ENCODE data around the gene MINDY4B.

The MINDY4B gene

DNA sequence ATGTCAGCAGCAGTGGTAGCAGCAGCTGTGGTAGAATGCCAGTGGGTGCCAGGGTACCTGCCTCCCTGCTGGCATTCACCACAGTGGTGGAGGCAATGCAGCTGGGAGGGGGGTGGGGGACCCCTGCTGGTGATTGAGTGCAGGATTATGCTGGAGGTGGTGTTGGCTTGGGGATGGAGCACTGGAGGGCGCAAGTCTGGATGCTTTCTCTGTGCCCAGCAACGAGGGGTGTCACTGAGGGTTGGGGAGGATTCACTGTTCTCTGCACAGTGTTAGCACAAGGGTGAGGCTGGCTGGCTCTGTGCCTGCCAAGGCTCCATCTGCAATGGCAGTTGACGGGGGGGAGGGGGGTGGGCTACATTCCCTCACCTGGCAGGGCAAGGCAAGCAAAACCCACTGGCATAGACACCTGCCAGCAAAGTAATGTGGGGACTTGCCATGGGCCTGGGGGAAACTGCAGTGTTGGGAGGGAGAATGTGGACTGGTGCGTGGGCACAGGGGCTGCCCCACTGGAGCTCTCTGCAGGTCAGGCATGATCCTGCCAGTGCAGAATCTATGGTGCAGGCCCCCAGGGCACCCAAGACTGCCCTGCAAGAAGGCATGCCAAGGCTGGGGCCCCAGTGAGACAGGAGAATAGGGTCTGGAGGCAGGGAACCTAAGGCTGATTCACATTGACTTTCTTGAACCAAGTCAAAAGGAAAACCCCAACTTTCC, 64.3 kb downstream of the MINDY4B start:
- no peak for DNase-seq

GRCh38 chr3:150830745-150831144, 74.5 kb downstream of the MINDY4B start:
- no peak for DNase-seq

- no peak for DNase-seq
Observed at GRCh38 chr3:150830094-150830681, 75.1 kb downstream of the MINDY4B start.

DNA sequence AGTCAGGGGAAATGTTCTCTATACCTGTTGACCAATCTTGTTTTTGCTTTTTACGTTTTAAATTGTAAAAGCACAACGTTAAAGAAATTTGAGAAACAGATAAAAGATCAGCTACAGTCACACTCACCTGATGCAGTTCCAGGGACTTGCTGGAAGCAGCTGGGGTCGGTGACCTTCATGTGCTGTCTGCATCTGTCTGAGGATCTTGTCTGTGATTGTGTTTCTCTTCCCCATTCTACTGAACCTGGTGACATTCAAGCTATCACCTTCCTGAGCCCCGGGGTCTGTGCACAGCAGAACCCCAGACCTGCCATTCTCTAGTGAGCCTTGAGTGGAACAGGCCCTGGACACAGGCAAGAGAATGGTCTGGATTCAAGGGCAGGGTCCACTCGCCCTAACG, 75.8 kb downstream of the MINDY4B start:
- DNase-seq, result no peak

DNA sequence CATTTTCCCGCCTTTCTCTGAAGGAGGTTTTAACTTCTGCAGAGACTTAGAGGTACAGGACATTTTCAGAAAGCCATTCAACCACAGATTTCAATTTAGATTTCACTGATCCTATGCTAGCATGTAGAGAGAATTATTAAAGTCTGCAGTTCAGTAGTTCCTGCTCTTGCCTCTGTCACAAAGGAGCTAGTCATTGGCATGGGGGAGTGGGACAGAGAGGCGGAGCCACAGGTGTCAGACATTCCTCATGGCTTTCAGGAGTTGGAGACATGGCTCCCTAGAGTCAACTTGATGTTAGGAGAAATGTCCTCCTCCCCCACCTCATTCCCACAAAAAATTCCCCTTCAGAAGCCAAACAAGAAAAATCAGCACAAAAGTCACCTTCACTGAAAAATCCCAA, 76.2 kb downstream of the MINDY4B start:
- DNase-seq, result no peak

GRCh38 chr3:150828261-150828660, 77.0 kb downstream of the MINDY4B start:
- no peak for DNase-seq

DNA sequence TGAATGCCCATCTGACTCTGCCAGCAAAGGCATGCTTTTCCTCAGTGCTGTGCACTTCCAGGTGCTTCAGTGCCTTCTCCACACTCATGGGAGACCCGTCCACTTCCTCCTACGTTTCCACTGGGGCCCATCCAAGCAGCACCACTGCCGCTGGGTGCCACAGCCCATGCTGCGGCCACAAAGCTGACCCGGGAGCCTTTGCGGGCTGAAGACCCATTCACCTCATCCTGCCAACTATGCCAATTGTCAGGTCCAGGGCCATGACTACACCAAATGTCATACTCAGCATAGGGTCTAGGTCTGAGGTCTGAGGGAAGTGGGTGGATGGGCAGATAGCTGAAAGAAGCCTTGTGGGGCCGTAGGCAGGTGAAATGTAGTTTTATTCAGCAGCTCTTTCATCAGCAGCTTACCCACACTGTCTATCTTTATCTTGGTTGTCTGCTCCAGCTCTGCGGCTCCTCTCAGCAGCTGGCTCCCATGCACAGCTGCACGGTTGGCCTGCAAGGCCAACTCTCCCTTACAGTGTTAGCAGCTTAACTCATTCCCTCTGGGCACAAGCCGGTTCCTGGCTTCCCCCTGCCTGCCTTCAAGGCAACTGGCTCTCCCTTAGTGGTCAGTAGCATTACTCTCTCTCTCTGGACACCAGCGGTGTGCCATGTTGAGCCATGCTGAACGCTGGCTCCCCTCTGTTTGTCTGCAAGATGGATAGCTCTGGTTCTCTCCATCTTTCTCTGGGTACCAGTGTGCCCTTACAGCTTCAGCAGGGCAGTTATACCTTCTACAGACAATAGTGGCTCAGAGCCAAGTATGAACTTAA, 78.6 kb downstream of the MINDY4B start:
- no peak for DNase-seq

GRCh38 chr3:150825916-150826377, 79.3 kb downstream of the MINDY4B start:
- no peak for DNase-seq

GRCh38 chr3:150825192-150825915, 79.9 kb downstream of the MINDY4B start:
- DNase-seq, result no peak

DNA sequence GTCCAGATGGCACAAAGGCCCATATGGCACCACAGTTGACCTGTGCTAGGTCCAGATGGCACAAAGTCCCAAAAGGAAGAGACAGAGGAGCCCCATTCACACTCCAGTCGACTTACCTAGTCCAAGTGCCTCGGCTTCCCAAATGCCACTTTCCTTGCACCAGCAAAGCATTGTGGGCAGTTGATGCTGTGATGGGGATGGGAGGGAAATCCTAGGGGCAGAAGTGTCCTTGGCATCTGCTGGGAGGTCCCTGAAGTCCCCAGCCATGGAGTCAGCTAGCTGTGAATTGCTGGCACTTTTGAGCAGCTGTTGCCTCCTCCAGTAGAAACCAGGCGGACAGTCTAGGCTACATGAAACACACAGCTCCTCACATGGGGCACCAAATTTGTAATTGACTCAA, 82.0 kb downstream of the MINDY4B start:
- no peak for DNase-seq

DNA sequence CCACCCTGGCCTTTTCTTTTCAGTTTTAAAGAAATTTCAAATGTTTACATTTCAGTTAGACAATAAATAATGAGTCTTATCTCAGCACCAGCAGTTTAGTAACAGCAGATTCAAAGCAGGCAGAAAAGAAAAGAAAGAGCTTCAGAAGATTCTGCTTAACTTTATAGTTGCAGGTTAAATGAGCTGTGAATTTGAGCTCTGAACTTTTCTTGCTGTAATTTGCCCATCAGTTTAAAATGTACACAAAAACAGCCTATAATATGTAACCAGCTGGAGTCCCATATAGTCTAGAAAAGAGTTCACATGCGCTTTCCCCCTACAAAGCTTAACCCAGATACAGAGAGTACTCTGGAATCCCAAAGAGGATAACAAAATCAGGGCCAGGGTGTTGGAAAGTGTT, 82.6 kb downstream of the MINDY4B start:
- no peak for DNase-seq
